Myocyte (in vitro differentiated cells): ENCODE results near the gene SFPQ. TPM values are rescaled to one million over a fixed set of nuclear protein-coding genes. Genes with fewer than 3 reads are reported as not detected.
"Not testable (repeated sequence)": the region's sequence is repeated elsewhere in the genome, so short reads cannot be mapped to it uniquely, and the experiment has no call there.

Experiments used
- DNase-seq: peaks from one replicate; pipeline ENCODE4 v3.0.0-alpha.2; 2012; ENCODE audit warnings: low read depth
- total RNA-seq: library from RNA; depleted of rRNA; stranded (reverse); fragments of >200 nt; gene quantifications from 2 replicates; pipeline ENCODE4 v1.2.3, GENCODE V29; 2014

Gene SFPQ
- total RNA-seq, 1 donor from 2014 or later, result 128 TPM

- DNase-seq, result not testable (repeated sequence)
These were observed 50.2 kb downstream of the SFPQ start for GRCh38 chr1:35142728-35143127.

- not testable (repeated sequence) for DNase-seq
These were observed 50.7 kb downstream of the SFPQ start for GRCh38 chr1:35142294-35142693.

- not testable (repeated sequence) for DNase-seq
These were observed 55.4 kb downstream of the SFPQ start for GRCh38 chr1:35137590-35137989.

DNA sequence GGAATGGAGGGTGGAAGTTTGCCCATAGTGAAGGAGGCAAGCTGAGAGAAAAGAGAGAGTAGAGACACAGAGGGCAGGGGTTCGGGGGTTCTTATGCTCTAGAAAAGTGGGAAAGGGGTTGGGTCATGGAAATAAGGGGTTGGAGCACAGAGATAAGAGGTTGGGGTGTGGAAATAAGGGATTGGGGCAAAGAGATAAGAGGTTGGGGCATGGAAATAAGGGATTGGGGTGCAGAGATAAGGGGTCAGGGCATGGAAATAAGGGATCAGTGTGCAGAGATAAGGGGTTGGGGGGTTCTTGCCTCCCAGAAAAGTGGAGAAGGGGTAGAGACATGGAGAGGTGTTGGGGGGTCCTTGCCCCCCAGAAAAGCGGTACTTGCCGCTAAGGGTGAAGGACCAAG lies 56.2 kb downstream of the SFPQ start:
- no peak for DNase-seq

Other genes starting within 250 kb of the SFPQ start
- 18.7 and 26.3 TPM in 2 replicates for gene TMEM35B, start 207.8 kb downstream of the SFPQ start, total RNA-seq
- 10.1 and 17.5 TPM in 2 replicates for gene ZMYM6, start 161.2 kb downstream of the SFPQ start, total RNA-seq
- 10.0 and 11.5 TPM in 2 replicates for gene ZMYM1, start 113.8 kb downstream of the SFPQ start, total RNA-seq
- 33.3 and 42.1 TPM in 2 replicates for gene ZMYM4, start 75.6 kb upstream of the SFPQ start, total RNA-seq